HG02870 (cell line): ENCODE measurements around the gene LRRC66.

ENCODE experiments used
- ATAC-seq: cut with Tn5 transposase; IDR thresholded peaks from one replicate; pipeline ENCODE4 v1.9.1; 2021; ENCODE audit warnings: mild to moderate bottlenecking, moderate library complexity; ENCODE audit not compliant: unreplicated experiment

The LRRC66 gene

DNA sequence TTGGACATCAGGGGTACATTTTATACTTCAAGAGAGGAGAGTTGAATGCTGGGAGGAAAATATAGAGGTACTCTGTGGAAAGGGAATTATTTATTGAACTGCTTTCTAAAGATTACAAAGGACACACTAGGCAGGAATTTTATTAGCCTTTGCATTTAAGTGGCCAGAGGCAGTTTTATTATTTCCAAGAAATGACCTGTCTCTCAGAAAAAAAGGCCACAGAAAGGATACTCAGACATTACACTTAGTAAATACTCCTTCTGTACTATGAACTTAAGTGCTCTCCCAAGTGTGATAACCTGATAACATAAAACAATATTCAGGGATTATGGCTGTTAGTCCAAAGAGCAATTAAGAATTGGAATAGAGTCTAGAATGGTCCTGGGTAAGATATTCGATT lies 7.5 kb downstream of the LRRC66 start:
- ATAC-seq, result no peak

DNA sequence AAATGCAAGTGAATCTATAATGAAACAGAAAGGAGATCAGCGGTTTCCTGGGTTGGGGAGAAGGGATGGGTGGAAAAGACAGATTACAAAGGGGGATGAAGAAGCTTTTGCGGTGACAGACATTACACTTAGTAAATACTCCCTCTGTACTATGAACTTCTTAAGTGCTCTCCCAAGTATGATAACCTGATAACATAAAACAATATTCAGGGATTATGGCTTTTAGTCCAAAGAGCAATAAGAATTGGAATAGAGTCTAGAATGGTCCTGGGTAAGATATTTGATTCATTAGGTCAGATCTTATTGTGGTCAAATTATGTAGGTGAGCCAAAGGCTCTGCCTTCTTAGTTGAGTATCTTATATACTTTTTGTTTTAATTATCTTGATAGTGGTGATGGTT lies 9.2 kb downstream of the LRRC66 start:
- no peak for ATAC-seq

DNA sequence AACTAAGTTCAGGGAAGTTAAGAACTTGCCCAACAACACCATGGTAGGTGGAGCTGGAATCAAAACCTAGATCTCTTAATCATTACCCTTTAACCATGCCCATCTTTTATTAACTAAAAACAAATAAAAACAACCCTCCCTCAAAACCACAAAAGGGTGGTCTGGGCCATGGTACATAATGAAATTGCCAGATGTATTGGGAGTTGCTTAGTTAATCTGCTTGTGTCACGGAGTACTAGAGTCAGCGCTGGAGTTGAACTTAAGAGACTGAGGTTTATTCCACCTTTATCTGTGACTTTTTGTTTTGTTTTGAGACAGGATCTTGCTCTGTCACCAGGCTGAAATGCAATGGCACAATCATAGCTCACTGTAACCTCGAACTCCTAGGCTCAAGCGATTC lies 13.3 kb downstream of the LRRC66 start:
- ATAC-seq, result no peak

DNA sequence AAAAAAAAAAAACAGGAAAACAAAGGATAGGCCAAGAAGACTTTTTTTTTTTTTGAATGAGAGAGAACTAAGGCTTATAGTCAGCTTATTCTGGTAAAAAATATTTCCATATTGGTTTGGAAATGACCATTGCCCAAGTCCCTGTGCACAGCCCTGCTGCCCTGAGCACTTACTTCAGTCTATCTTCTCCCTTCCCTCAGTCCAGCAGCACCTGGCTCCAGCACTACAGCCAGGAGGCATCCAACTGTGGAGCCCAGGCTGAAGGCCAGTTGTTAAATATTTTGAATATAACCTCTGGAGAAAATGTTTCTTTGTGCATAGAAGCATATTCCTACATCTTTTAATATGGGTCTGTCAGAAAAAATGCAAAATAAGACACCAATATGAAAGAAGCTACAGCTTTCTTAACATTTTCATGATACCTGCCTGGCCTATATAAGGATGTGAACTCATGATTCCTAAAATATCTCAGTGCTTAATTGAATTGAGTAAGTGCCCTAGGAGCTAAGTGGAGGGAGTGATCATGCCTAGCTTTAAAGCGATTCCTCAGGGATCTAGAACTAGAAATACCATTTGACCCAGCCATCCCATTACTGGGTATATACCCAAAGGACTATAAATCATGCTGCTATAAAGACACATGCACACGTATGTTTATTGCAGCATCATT lies 14.4 kb downstream of the LRRC66 start:
- ATAC-seq, result no peak

DNA sequence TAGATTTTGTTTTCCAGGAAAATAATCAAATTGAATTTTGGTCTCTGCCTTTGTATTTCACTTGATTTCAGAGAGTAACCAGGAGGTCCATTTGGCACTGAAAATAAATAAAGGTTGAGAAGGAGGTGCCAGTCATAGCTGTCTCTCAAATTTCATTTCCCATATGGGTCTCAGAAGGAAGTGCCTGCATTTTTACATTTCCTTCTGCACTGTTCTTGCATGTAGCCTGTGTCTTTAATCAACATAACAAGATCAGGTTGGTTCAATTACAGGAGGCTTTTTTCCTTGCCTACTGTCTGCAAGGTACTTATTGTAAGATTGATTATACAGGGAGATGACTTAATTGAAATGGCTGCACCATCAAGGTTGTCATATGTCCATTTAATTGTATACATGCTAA lies 15.7 kb downstream of the LRRC66 start:
- ATAC-seq, result no peak

DNA sequence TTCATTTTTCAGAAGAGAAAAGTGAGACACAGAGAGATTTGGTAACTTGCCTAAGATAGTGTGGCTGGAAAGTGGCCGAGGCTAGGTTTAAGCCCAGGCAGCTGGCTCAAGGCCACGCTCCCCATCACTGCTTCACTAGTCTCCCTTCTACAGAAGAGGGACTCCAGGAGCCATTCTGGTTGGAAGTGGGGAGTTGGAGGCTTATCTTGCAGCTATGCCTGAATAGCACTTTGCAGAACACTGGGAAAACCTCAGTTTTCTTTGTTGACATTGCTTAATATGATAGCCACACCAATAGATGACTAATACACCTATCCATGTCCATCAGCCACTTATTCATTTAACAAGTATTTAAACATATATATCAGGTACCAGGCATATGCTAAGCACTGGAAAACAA lies 18.5 kb downstream of the LRRC66 start:
- ATAC-seq, result no peak

DNA sequence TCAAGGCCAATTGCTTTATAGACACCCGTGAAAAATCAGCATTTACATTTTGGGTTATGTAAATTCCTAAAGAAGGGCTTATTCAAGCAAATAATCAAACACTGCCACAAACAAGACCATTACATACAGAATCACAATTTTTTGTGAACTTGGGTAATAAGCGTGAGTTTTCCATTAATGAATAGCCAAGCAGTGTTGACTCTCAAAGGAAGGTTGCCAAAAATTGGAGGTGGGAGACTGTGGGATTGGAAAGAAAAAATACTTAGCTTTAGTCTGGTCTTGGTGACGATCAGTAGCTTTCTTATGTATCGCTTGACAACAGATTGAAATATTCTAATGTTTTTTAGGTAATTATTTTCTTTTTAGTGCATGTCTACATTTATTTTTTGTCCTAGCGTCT lies 20.9 kb downstream of the LRRC66 start:
- no peak for ATAC-seq

DNA sequence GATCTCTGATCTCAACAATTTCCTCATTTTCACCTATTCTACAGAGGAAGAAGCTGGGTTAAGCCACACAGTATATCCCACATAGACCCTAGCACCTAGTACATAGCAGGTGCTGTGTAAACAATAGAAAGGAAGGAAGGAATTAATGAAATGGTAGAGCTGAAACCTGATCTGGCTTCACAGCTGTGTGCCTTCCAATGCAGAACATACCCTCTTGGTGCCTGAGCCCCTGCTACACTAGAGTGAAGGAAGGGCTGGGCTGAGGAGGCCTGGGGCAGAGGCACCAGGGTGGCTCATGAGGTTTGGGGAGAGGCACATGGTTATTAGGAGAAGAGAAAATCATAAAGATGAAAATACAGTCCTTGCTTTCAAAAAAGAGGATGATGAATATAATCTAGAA lies 21.3 kb downstream of the LRRC66 start:
- ATAC-seq, result no peak

DNA sequence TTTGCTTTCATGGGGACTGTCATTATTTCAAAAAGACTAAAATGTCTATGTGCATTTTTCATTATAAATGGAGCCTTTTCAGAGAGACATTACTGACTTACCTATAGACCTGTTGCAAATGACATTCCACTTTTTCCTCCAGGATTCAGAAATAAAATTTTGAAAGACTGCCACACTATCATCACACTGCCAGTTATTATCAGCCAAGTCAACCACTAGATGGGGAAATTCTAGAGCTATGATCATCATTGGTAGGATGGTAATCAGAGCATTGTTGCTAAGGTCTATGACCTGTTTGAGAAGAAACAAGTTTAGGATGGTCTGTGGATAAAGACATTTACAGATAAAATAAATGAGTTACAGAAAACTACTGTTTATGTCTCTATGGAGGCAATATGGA lies 22.5 kb downstream of the LRRC66 start:
- ATAC-seq, result no peak

DNA sequence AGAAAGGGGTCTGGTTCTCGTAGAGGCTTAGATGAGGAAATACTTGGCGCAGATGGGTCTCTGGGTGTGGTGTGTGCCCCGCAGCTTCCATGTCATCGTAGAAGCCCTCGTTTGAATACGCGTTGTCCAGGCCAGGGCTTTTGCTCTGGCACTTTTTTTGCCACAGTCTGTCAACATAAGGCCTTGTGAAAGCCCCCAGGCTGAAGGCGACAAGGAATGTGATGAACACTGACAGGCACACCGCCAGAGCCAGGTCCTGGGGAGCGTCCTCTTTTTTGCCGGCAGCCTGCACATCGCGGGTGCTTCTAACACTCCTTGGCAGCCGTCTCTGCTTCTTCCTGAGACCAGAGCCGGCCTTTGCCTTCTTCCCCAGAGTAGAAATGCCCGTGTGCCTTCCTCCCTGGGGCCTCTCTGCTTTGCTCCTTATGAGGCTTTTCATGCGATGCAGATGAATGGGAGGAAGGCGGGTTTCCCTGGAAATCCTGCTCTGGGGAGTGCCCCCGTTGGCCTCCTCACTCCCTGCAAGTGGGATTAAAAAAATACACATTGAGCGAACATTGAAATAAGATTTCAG lies 24.4 kb downstream of the LRRC66 start:
- no peak for ATAC-seq

DNA sequence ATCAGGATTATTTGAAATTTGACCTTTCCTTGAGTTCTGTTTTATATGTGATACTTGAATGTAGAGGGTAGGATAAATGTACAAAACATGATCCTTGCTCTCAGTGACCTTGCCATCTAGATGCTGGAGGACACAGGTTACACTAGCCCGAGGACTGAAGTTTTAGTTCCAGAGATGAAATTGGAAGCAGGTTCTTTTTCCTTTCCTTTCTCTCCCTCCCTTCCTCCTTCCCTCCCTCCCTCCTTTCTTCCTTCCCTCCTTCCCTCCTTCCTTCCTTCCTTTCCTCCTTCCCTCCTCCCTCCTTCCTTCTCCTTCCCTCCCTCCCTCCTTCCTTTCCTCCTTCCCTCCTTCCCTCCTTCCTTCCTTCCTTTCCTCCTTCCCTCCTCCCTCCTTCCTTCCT lies 54.3 kb downstream of the LRRC66 start:
- ATAC-seq, result no peak

DNA sequence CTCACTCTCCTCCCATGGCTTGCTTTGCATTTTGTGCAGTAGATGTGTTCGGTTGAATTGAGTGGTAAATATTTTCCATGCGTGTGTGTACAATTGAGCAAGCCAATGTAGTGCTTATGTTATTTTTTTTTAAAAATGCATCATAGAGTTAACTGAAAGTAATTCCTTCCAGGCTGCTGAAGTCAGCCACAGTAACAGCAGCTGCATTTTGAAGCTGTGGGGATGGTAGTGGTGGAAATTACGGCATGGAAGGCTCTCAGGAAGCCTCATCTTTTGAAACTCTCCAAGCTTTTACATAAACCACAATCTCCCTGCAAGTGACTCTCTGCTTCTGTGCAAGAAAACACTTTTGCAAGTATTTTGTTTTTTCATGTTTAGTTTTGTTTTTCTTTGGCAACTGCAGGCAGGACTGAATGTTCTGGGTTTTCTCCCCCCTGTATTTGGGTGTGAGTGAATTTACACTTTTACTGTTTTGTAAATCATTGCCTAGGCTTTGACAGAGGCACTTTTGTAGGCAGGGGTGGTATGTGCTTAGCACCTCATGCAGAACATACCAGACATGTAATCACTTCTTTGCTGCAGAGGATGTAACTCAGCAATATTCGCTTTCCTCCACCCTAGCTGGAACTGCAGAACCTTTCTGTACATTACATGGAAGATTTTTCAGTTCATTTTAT lies 56.2 kb downstream of the LRRC66 start:
- no peak for ATAC-seq

DNA sequence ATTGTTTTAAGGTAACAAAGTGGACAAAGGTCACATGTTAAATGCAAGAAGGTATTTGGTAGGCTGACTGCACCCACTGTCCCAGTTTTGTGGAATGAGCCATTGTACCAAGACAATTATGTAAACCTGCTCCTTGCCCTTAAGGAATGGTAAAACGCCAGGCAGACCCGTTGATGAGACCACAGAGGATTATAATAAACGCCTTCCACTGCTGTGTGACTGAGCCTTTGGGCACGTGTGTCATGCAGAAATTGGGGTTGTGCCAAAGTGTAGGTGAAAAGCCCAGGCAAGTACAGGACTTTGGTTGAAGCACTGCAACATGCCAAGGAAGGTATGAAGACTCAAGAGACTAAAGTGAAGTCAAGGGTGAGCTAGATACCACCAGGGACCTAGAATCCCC lies 59.7 kb downstream of the LRRC66 start:
- ATAC-seq, result no peak

DNA sequence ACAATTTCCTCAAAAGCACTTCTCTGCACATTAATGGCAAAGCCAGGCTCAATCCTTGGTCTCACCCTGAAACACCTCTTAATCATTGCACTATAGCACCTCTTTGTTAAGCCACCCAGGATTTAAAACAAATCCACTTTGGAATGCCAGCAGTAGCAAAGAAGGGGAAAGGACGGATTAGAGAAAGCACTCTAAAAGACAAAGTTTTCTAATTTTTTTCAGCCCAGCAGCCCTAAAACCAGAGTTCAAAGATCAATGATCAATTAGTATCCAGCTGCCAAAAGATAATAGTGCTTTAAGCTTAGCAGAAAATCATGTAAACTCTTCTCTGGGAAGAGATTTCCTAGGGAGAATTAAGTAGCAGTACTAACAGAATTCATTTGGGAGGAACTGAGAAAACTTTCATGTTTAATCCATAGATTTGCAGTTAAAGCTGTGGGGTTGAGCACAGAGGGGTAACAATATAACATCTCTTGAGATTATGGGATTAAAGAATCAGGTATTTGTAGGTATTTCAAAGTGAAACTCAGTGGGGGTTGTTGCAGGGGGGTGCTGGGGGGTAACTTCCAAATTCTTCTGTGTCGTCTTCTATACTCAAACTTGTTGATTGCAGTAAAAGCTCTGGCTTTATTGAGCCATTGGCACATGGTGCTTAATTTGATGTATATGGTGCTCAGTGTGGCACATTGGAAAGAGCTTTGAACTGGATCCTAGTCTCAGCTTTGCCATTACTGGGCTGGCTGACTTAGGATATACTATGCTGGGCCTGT lies 61.8 kb downstream of the LRRC66 start:
- ATAC-seq, result no peak
